ENCODE results near the gene POPDC3.

The POPDC3 gene

DNA sequence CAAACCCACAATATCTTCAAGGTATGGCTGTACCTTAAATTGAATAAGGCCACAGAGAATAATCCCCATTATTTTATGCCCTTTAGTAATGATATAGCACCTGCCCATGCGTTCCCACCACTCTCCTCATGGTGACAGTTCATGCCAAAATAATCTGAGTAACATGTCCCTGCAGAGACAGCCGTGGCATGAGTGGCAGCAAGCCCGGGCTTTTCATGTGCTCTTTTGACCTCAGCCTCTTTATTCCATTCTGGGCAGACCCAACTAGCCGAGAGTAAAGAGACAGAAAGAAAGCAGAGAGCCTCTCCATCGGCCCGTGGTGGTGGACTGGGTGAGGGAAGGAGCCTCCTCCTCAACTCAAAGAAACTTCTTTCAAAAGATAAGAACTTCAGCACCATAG is 19.9 kb upstream of the POPDC3 start:
- no peak for DNase-seq (ENCODE audit: low read depth)
- TF ChIP-seq, protein P1, sequence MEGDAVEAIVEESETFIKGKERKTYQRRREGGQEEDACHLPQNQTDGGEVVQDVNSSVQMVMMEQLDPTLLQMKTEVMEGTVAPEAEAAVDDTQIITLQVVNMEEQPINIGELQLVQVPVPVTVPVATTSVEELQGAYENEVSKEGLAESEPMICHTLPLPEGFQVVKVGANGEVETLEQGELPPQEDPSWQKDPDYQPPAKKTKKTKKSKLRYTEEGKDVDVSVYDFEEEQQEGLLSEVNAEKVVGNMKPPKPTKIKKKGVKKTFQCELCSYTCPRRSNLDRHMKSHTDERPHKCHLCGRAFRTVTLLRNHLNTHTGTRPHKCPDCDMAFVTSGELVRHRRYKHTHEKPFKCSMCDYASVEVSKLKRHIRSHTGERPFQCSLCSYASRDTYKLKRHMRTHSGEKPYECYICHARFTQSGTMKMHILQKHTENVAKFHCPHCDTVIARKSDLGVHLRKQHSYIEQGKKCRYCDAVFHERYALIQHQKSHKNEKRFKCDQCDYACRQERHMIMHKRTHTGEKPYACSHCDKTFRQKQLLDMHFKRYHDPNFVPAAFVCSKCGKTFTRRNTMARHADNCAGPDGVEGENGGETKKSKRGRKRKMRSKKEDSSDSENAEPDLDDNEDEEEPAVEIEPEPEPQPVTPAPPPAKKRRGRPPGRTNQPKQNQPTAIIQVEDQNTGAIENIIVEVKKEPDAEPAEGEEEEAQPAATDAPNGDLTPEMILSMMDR (IDR thresholded peaks at IDR 0.05; ENCODE audit: insufficient read depth, low read depth, low read length, missing control alignments): no peak
- H3K4me3 ChIP-seq (ENCODE audit: low read depth, low read length): no peak overlapping the region

DNA sequence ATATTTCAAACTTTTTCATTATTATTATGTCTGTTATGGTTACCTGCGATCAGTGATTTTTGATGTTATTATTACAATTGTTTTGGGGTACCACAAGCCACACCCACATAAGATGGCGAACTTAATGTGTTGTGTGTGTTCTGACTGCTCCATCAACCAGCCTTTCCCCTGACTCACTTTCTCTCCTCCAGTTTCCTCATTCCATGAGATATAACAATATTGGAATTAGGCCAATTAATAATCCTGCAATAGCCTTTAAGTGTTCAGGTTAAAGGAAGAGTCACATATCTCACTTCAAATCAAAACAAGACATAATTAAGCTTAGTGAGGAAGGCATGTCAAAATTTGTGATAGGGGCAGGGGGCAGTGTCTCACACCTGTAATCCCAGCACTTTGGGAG is 16.3 kb upstream of the POPDC3 start:
- DNase-seq (ENCODE audit: low read depth): no peak
- H3K4me3 ChIP-seq (ENCODE audit: low read depth, low read length): no peak overlapping the region
- TF ChIP-seq, protein P1 (IDR thresholded peaks at IDR 0.05; ENCODE audit: insufficient read depth, low read depth, low read length, missing control alignments): no peak

DNA sequence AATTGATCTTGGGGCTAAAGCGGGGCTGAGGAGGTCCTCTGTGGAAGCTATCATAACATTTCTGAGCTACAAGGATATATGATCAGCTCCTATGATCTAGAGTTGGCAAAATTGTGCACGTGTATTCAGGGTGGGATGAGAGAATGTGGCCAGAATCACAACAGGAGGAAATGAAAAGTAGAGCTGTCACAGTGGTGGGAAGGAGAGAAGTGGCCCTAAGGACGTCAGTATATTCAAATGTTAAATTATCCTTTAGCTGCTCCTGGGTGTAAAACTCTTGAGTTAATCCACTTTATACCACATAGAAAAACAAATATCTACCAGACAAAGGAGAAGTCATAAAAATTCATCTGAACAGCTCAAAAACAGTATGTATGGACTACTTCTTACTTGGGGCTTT is 14.8 kb upstream of the POPDC3 start:
- DNase-seq (ENCODE audit: low read depth): no peak
- TF ChIP-seq, protein P1 (IDR thresholded peaks at IDR 0.05; ENCODE audit: insufficient read depth, low read depth, low read length, missing control alignments): no peak
- no peak overlapping the region for H3K4me3 ChIP-seq (ENCODE audit: low read depth, low read length)

DNA sequence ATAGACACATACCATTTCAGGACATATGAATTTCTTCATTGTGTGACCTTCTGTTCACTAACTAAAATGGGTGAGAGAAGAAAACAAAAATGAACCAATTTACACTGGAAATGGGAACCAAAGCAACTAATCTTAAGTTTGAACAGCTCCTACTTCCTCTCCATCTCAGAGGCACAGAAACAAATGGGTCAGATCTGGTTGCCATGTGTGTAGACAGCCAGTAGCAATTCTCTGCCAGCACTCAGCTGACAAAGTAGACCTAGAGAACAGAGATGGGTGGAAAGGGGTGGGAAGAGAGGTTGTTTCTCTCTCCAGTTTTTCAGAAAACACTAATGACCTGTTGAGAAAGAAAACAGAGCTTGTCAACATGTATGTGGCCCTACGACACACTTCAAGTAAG is 14.3 kb upstream of the POPDC3 start:
- no peak overlapping the region for H3K4me3 ChIP-seq (ENCODE audit: low read depth, low read length)
- TF ChIP-seq, protein P1 (IDR thresholded peaks at IDR 0.05; ENCODE audit: insufficient read depth, low read depth, low read length, missing control alignments): no peak
- no peak for DNase-seq (ENCODE audit: low read depth)

DNA sequence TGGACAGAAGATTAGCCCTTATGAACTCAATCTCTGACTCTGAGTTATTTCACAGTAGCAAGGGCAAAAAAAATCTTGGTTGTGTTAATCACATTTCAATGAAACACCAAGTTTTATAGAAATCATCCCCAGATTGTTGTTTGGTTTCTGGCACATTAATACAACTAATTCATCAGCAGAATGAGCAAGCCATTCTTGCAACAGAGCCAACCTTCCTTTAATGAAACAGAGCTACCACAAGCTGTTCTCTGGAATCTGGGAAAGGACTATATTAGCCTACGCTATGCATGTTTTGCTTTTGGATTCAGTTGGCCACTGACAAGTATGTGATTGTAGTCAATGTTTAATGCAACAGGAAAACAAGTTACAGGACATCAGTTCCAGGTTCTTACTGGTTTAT is 13.8 kb upstream of the POPDC3 start:
- TF ChIP-seq, protein P1 (IDR thresholded peaks at IDR 0.05; ENCODE audit: insufficient read depth, low read depth, low read length, missing control alignments): no peak
- no peak overlapping the region for H3K4me3 ChIP-seq (ENCODE audit: low read depth, low read length)
- no peak for DNase-seq (ENCODE audit: low read depth)

DNA sequence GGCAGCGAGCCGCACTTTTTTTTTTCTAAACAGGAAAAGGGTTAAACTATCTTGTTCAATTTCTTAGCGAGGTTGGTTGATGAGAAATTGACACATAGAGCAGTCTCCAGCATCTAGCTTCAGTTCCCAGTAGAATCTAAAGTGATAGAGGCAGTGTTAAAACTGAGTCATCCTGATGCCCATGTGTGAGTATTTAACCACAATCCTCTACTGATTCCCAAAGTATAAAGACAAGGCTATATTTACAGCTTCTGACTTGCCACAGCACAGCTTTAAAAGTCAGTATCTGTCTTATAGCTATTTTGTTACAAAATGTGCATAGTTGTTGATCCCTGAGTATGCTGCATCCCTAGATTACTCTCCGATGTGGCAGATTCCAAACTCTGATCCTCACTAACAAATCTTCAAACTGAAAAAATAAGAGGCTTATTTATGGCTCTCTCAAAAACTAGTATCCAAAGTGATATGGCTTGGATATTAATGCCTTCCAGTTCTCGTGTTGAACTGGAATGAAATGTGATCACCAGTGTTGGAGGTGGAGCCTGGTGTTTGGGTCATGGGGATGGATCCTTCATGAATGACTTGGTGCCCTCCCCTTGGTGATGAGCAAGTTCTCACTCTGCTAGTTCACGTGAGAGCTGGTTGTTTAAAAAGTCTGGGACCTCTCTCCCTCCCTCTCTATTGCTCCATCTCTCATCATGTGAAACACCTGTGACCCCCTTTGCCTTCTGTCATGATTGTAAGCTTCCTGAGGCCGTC is 13.1 kb upstream of the POPDC3 start:
- no peak for DNase-seq (ENCODE audit: low read depth)
- no peak overlapping the region for H3K4me3 ChIP-seq (ENCODE audit: low read depth, low read length)
- TF ChIP-seq, protein P1 (IDR thresholded peaks at IDR 0.05; ENCODE audit: insufficient read depth, low read depth, low read length, missing control alignments): no peak

DNA sequence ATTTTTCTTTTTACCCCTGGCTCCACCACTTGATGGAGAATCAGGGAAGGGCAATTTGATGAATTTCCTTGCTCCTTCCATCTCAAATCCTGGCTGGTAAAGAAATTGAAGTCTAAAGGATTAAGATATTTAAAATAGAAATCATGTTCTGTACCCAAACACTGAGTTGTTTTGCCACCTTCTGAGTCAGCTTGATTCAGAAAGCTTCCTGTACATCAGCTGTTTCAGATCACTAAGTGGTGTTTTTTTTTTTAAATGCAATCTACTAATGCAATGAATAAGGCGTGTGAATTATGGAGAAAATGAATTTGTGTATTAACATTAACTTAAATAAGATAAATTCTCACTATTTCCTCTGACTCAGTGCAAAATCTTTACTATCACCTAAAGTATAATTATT is 11.5 kb upstream of the POPDC3 start:
- no peak for DNase-seq (ENCODE audit: low read depth)
- H3K4me3 ChIP-seq (ENCODE audit: low read depth, low read length): no peak overlapping the region
- TF ChIP-seq, protein P1 (IDR thresholded peaks at IDR 0.05; ENCODE audit: insufficient read depth, low read depth, low read length, missing control alignments): no peak
